NCI-H1694 treated with DMSO at 0.1 percent for 48 hours (cell line): ENCODE measurements around the gene PBRM1.

Experiments used
- DNase-seq: peaks from one replicate; lab custom pipeline; 2025; lab: John Stamatoyannopoulos, UW

PBRM1 gene

DNA sequence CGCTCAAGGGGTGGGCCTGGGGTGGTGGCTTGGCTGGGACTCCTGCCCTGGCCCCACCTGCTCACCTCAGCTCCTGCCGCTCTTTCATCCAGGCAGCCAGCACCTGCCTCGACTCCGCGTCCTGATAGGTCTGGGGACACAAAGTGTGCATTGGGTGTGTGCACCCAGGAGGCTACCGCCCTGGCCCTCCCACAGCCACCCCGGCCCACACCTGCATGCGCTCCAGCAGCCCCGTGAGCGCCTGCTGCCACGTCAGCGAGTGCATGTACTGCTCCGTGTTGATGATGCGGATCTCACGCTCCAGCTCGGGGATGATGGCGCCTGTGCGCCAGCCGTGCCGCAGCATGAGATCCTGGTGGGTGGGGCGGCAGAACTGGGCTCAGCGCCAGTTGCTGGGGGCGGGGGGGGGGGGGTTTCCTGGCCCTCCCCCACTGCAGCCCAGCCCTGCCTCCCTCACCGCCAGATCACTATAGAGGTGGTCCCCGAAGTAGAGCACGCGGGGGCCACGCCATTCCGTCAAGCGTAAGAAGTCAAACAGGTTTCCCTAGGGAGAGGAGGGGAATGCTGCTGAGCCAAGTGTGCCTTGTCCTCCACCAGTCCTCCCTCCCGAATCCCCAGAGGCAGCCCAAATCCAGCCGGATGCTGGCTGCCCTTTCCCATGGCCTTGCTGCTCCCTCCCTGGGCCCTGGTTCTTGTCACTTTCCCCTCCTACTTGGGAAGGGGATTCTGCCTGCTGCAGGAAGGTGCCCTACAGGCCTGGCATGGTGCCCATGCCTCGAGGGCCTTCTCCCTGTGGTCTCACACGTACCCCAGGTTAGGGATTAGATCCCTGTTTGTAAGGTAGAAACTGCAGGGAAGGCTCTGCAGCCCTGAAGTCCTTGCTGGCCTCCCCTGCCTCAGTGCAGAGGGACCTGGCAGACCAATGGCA lies 160.7 kb downstream of the PBRM1 start:
- no peak for DNase-seq

DNA sequence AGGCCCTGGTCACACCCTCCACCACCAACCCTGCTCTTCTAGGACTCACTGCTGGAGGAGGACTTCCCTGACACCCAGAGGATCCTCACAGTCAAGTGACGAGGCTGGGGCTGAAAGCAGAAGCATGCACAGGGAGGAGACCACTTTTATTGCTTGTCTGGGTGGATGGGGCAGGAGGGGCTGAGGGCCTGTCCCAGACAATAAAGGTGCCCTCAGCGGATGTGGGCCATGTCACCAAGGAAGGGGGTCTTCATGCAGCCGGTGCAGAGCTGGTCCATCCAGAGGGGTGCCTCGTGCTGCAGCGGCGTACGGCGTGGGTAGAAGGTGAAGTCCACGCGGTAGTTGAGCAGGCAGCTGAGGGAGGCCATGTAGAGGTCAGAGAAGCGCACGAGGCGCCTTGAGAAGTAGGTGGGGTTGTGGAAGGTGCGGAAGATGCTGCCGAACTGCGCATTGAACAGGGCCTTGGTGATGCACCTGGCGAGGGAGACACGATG lies 161.4 kb downstream of the PBRM1 start:
- no peak for DNase-seq

DNA sequence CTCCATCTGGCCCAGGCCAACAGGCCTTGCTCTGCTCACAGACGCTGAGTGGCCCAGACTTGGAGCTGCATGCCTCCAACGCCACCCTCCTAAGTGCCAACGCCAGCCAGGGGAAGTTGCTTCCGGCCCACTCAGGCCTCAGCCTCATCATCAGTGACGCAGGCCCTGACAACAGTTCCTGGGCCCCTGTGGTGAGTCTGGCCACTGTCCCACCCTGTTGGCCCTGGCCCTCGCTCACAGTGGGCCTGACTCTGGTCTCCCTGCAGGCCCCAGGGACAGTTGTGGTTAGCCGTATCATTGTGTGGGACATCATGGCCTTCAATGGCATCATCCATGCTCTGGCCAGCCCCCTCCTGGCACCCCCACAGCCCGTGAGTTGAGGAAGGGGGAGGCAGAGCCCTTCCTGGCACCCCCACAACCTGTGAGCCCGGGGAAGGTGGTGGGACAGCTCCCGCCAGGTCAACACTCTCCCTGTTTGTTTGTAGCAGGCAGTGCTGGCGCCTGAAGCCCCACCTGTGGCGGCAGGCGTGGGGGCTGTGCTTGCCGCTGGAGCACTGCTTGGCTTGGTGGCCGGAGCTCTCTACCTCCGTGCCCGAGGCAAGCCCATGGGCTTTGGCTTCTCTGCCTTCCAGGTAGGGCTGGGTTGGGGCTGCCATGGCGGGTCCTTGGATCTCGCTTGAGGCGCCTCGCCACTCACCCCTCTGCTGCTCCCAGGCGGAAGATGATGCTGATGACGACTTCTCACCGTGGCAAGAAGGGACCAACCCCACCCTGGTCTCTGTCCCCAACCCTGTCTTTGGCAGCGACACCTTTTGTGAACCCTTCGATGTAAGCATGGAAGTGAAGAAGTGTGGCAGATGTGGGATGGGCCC lies 162.1 kb downstream of the PBRM1 start:
- no peak for DNase-seq

GRCh38 chr3:52522651-52523251 lies 163.0 kb downstream of the PBRM1 start:
- no peak for DNase-seq

GRCh38 chr3:52521881-52522650 lies 163.6 kb downstream of the PBRM1 start:
- DNase-seq: no peak

- DNase-seq: no peak
Observed at GRCh38 chr3:52521488-52521824, 164.3 kb downstream of the PBRM1 start.

DNA sequence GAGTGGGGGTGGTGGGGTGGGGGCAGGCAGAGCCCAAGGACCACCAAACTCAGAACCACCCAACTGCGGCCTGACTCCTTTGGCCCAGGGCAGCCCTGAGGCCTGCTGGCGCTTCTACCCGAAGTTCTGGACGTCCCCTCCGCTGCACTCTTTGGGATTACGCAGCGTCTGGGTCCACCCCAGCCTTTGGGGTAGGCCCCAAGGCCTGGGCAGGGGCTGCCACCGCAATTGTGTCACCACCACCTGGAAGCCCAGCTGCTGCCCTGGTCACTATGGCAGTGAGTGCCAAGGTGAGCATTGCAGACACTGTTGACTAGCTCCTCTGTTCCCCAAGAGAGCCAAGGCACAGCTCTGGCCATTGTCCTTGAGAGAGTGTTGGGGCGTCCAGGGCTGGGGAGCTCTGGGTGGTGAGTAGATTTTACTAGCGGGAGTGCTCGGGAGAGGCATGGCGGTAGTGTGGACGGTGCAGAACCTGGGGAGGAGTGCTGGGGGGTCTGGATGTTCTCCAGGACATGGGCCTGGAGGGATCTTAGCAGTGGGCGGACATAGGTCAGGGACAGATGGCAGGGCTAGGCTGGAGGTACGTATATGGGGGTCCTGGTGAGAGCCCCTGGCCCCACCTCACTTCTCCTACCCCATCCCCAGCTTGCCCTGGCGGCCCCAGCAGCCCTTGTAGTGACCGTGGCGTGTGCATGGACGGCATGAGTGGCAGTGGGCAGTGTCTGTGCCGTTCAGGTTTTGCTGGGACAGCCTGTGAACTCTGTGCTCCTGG lies 164.8 kb downstream of the PBRM1 start:
- no peak for DNase-seq

DNA sequence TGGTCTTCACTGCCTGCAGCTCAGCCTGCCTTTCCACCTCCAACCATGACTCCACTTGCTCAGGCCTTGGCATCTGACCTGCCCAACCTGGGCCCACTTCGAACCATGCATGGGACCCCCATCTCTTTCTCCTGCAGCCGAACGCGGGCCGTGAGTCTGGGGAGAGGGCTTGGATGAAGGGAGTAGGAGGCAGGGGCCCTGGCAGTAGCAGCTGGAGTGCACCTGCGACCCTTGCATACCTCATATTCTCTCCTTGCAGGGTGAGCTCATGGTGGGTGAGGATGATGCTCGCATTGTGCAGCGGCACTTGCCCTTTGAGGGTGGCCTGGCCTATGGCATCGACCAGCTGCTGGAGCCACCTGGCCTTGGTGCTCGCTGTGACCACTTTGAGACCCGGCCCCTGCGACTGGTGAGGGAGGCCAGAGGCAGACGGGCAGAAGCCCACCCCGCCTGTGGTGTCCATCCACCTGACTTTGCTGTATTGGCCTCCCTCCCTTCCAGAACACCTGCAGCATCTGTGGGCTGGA lies 165.5 kb downstream of the PBRM1 start:
- DNase-seq: no peak

DNA sequence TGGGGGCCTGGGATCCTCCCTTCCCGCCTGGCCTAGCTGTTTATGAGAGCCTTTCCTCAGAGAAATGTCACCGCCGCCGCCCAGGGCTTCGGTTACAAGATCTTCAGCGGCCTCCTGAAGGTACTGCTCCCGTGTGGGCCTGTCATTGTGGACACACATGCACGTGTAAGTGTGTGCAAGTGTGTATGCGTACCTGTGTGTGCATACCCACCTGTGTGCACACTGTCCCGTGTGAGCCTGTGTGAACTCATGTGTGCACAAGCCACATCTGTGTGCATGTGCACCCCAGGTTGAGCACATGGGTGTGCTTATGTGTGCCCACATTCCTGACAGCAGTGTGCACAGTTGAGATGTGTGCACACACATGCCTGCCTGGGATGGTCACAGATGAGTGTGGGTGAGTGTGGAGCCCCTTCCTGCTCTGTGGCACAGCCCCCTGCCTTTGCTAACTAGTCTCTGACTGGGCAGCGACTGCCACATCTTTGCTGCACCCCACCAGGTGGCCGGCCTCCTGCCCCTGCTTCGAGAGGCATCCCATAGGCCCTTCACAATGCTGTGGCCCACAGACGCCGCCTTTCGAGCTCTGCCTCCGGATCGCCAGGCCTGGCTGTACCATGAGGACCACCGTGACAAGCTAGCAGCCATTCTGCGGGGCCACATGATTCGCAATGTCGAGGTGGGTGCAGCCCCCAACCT lies 166.1 kb downstream of the PBRM1 start:
- DNase-seq: no peak

DNA sequence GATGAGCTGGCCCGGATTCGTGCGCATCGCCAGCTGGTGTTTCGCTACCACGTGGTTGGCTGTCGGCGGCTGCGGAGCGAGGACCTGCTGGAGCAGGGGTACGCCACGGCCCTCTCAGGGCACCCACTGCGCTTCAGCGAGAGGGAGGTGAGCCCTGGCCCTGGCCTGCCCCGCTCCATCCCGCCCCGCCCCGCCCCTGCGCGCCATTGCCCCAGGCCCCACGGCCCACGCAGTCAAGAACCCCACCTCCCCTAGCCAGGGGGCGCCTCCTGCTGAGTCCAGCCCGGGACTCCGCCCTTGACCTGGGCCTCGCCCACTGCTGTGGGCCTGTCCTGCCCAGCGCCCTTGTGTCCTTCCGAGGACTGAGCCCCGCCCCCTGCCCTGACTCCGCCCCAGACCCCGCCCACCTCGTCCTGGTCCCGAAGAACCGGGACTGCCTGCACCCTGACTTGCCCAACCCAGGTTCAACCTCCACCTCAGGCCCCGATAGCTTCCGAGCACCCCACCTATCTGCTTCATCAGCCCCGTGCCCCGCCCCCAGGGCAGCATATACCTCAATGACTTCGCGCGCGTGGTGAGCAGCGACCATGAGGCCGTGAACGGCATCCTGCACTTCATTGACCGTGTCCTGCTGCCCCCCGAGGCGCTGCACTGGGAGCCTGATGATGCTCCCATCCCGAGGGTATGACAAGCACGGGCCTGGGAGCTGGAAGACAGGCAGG lies 166.8 kb downstream of the PBRM1 start:
- no peak for DNase-seq

GRCh38 chr3:52517796-52518722 lies 167.7 kb downstream of the PBRM1 start:
- no peak for DNase-seq

- no peak for DNase-seq
Observed at GRCh38 chr3:52516509-52517195, 169.1 kb downstream of the PBRM1 start.

DNA sequence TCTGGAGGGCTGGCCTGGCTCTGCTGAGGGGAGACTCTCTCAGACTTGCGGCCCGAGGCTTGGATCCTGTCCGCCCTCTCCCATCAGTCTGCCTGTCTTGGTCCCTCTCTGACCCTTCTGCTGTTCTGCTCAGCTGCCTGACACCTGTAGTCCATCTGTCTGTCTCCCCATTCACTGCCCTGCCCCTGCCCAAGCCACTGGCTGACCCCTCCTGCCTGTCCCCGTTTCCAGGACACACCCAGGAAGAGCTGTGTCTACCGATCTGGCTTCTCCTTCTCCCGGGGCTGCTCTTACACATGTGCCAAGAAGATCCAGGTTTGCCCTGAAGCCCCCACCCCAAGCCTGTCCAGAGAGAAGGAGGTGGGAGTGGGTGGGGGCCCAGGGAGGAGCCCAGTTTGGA lies 170.5 kb downstream of the PBRM1 start:
- no peak for DNase-seq

- no peak for DNase-seq
Observed at GRCh38 chr3:52514576-52514975, 171.1 kb downstream of the PBRM1 start.

DNA sequence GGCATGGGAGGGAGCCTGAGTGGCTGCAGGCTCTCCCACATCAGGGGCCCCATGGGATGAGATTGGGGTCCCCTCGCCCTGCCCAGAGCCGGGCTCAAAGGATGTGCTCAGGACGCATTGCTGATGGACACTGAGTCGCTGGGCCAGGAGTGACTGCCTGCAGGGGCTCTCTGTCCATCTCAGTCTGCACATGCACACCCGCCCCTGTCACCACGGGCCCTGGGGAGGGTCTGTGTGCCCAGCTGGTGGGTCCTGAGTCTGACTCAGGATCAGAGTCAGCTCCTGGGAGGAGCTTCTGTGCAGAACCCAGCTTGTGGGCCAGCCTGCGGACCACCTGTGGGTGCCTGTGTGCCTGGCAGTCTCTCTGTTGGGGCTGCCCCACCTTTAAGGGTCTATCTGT lies 172.4 kb downstream of the PBRM1 start:
- DNase-seq: no peak

DNA sequence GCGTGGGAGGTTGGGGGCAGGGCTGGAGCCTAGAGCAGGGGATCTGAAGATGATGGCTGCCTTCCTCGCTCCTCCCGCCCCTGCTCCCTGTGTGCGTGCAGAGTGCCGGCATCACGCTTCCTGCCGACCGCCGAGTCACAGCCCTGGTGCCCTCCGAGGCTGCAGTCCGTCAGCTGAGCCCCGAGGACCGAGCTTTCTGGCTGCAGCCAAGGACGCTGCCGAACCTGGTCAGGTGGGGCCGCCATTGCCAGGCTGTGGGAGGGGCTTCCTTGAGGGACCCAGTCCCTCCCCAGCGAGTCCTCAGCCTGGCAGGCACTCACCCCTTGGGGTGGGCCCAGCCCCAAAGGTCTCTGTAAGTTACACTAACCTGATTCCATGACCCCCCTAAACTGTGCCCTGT lies 173.0 kb downstream of the PBRM1 start:
- DNase-seq: no peak

- DNase-seq: no peak
Observed at GRCh38 chr3:52512105-52512504, 173.6 kb downstream of the PBRM1 start.

DNA sequence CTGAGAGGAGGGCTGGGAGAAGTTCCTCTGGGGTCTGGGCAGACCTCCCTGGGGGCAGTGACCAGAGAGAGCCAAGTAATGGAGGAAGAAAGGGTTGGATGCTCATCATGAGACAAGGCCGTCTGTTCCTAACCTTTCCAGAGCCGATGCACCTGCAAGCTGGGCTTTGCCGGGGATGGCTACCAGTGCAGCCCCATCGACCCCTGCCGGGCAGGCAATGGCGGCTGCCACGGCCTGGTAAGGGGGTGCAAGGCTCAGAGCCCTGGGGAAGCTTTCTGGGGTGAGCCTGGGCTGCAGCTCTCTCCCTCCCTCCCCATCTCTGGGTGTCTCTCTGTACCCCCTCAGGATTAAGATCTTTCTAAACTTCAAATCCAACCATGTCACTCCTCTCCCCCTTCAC lies 174.2 kb downstream of the PBRM1 start:
- DNase-seq: no peak
